Hepatocyte (in vitro differentiated cells): ENCODE measurements around the gene ZNF681.

Experiments used
- EZH2 ChIP-seq: fragments of 200-600 bp; sonication (generic); IDR thresholded peaks from 2 replicates; pipeline ENCODE4 v1.6.1; 2016; ENCODE audit warnings: antibody characterized with exemption, mild to moderate bottlenecking, borderline replicate concordance
- EZH2phosphoT487 ChIP-seq: fragments of 200-600 bp; sonication (generic); IDR thresholded peaks from one replicate; pipeline ENCODE4 v1.6.1; 2018; ENCODE audit warnings: antibody characterized with exemption, mild to moderate bottlenecking, low read depth, moderate library complexity; ENCODE audit not compliant: unreplicated experiment, severe bottlenecking
- TF ChIP-seq, protein P1 (sequence below): fragments of 200-600 bp; sonication (generic); IDR thresholded peaks from 2 replicates; pipeline ENCODE4 v1.5.1; 2016; ENCODE audit warnings: antibody characterized with exemption, mild to moderate bottlenecking; ENCODE audit not compliant: poor library complexity

DNA sequence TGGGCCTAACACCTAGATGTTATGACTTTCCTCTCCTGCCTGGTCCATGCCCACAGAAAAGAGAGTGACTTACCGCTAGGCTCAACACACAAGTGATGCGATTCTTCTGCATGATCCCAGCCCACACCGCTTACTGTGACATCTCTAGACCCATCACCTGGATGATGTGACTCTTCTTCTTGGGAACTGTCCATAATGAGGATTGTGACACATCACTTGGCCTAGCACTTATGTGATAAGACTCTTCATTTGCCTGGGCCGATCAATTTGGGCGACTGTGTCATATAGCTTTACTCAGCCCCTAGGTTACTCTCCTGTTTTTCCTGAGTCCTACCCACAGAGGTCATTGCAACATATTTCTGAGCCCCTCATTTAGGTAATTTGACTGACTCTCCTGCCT is 19.9 kb upstream of the ZNF681 start:
- TF ChIP-seq EZH2phosphoT487 (no peak), EZH2 (no peak)
- TF ChIP-seq, protein P1, sequence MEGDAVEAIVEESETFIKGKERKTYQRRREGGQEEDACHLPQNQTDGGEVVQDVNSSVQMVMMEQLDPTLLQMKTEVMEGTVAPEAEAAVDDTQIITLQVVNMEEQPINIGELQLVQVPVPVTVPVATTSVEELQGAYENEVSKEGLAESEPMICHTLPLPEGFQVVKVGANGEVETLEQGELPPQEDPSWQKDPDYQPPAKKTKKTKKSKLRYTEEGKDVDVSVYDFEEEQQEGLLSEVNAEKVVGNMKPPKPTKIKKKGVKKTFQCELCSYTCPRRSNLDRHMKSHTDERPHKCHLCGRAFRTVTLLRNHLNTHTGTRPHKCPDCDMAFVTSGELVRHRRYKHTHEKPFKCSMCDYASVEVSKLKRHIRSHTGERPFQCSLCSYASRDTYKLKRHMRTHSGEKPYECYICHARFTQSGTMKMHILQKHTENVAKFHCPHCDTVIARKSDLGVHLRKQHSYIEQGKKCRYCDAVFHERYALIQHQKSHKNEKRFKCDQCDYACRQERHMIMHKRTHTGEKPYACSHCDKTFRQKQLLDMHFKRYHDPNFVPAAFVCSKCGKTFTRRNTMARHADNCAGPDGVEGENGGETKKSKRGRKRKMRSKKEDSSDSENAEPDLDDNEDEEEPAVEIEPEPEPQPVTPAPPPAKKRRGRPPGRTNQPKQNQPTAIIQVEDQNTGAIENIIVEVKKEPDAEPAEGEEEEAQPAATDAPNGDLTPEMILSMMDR: no peak
